Measurements from ENCODE around the gene LZTR1. TPM values are rescaled to one million over a fixed set of nuclear protein-coding genes. Genes with fewer than 3 reads are reported as not detected.

LZTR1 gene
- total and polyA plus RNA-seq, 10 of the 15 experiments (the other 5 are each of a cell fraction or from before 2014, with no cell fraction given), result 0.82 to 50.3 (median 19.3) TPM

- H4K20me1 ChIP-seq (ENCODE audit: control insufficient read depth, insufficient read depth), result no peaks in the 10 kb centered on the region
- ChIA-PET RAD21 (ENCODE audit: unreplicated experiment) (no interaction called here), SMC1A (ENCODE audit: uncharacterized antibody, unreplicated experiment) (interaction anchor here (0.6 kb wide), 1 partner anchor 33 kb away, joined by 3 read pairs; no protein-coding TSS in a partner anchor), CTCF (no interaction called here), POLR2A (no interaction called here)
- H3K9me3 ChIP-seq (replicated peaks; ENCODE audit: control insufficient read depth, insufficient read depth, low read length), result no peaks in the 10 kb centered on the region
- no peak overlapping the region for H3K9ac ChIP-seq (ENCODE audit: control insufficient read depth, insufficient read depth, low read length)
- FAIRE-seq (no peak), DNase-seq (ENCODE audit: low read depth, low spot score) (no peak), ATAC-seq (no peak)
- 0 out of 4 replicates have a peak, but pooled peaks cover 0 to 2% of the 10 kb centered on the region in 2 experiments for H3K36me3 ChIP-seq (ENCODE audit: control insufficient read depth in 2 of 2, insufficient read depth in 2 of 2, low read length in 1 of 2)
- no peak overlapping the region for H3K4me2 ChIP-seq (ENCODE audit: control insufficient read depth, insufficient read depth)
- H3K27me3 ChIP-seq (replicated peaks in 1 of 2; ENCODE audit: control insufficient read depth in 2 of 2, insufficient read depth in 2 of 2, low read length in 1 of 2), result no peaks in the 10 kb centered on the region
- BruUV-seq (replicated peaks), result no TSS peak
- no peak overlapping the region for H3K4me3 ChIP-seq
- no peak overlapping the region for H2AFZ ChIP-seq (ENCODE audit: control insufficient read depth, low read depth, low read length)
- no peak overlapping the region for H3K27ac ChIP-seq (ENCODE audit: control insufficient read depth, insufficient read depth)
- peaks cover 15% of the 10 kb centered on the region for H3K79me2 ChIP-seq (ENCODE audit: control insufficient read depth, insufficient read depth, low read length)
- H3K4me1 ChIP-seq (ENCODE audit: control insufficient read depth, insufficient read depth, low read length), result peaks cover 6% of the 10 kb centered on the region; the same call in 1 of the 2 replicates
- in situ Hi-C loops (cut with MboI) (no loop called here), intact Hi-C loops (cut with micrococcal nuclease; ENCODE audit: unreplicated experiment) (no loop called here)
- TF ChIP-seq PKNOX1 (IDR thresholded peaks at IDR 0.05), result no peak
- no peak for TF ChIP-seq EZH2 (IDR thresholded peaks at IDR 0.05; ENCODE audit: borderline replicate concordance, control insufficient read depth, low read depth, low read length)
- no peak for TF ChIP-seq ZNF592 (IDR thresholded peaks at IDR 0.05)
- TF ChIP-seq CBX3 (IDR thresholded peaks at IDR 0.05; ENCODE audit: borderline replicate concordance, low read depth), result no peak
- no peak for TF ChIP-seq STAT1 (conservative IDR thresholded peaks at IDR 0.05)
- TF ChIP-seq MTA3 (IDR thresholded peaks at IDR 0.05; ENCODE audit: borderline replicate concordance, low read length), result no peak
- no peak for TF ChIP-seq HDGF (IDR thresholded peaks at IDR 0.05)
- no peak for TF ChIP-seq NFYB (IDR thresholded peaks at IDR 0.05; ENCODE audit: insufficient read depth, low read depth, low read length)
- TF ChIP-seq BCL3 (IDR thresholded peaks at IDR 0.05; ENCODE audit: borderline replicate concordance, insufficient read depth, low read depth, low read length, poor library complexity, severe bottlenecking), result no peak
- no peak for TF ChIP-seq RELB (IDR thresholded peaks at IDR 0.05; ENCODE audit: low read depth)
- no peak for TF ChIP-seq HSF1 (IDR thresholded peaks at IDR 0.05; ENCODE audit: low read depth, low read length)
- no peak for TF ChIP-seq MLLT1 (IDR thresholded peaks at IDR 0.05)
- 93% methylated on average over 1 of the region's 1 CpG for WGBS (ENCODE audit: insufficient coverage, insufficient replicate concordance, low lambda C conversion rate, missing lambda C conversion rate)
Measured at GRCh38 chr22:20986365-20986764, 4.3 kb downstream of the LZTR1 start.
